HG03442 (cell line): ENCODE data around the gene LRCOL1.
"Not testable (repeated sequence)": the region's sequence is repeated elsewhere in the genome, so short reads cannot be mapped to it uniquely, and the experiment has no call there.

Source experiments
- ATAC-seq: cut with Tn5 transposase; IDR thresholded peaks from one replicate; pipeline ENCODE4 v1.9.1; 2021; ENCODE audit warnings: mild to moderate bottlenecking, moderate library complexity; ENCODE audit not compliant: unreplicated experiment

Gene LRCOL1

DNA sequence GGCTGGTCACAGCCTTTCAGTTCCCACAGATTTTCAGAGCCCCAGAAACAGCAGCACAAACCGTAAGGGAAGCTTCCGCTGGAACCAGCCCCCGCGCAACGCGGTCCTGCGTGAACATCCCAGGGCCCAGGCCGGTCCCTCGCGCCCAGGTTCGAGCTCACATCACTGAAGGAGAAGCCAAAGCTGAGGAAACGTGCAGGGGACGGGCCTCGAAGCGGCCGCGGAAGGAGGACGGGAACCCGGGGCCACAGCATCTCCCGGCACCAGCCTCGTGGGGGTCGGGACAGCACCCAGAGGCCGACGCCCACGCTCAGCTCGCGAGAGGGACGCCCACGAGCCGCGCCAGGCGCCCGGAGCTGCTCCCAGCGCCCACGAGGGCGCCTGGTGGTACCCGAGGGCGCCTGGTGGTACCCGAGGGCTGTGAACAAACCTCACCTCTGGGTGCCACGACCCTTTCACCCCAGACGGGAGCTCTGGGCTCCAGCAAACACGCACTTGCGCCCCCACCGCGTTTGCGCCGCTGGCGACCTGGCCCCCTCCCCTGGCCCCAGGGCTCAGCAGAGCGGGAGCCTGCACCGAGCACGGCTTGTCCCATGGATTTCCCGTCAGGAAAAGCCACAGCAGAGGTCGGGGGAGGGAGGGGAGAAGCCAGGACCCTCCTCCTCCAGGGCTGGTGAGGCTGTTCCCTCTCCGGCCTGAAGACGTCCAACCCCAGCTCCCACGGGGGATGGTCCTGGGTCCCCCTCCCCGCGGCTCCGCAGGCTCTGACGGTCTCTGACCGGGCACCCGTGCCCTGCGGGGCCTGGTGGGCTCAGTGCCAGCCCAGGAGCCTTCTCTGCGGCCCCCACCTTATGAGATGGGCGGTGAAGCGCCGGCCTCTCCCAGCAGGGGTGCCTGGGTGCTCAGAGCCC, 6.9 kb downstream of the LRCOL1 start:
- no peak for ATAC-seq

GRCh38 chr12:132602572-132603239, 7.7 kb downstream of the LRCOL1 start:
- no peak for ATAC-seq

GRCh38 chr12:132601171-132601883, 9.1 kb downstream of the LRCOL1 start:
- ATAC-seq = no peak

GRCh38 chr12:132600048-132601032, 10.0 kb downstream of the LRCOL1 start:
- no peak for ATAC-seq

GRCh38 chr12:132599502-132599901, 10.9 kb downstream of the LRCOL1 start:
- ATAC-seq = not testable (repeated sequence)

DNA sequence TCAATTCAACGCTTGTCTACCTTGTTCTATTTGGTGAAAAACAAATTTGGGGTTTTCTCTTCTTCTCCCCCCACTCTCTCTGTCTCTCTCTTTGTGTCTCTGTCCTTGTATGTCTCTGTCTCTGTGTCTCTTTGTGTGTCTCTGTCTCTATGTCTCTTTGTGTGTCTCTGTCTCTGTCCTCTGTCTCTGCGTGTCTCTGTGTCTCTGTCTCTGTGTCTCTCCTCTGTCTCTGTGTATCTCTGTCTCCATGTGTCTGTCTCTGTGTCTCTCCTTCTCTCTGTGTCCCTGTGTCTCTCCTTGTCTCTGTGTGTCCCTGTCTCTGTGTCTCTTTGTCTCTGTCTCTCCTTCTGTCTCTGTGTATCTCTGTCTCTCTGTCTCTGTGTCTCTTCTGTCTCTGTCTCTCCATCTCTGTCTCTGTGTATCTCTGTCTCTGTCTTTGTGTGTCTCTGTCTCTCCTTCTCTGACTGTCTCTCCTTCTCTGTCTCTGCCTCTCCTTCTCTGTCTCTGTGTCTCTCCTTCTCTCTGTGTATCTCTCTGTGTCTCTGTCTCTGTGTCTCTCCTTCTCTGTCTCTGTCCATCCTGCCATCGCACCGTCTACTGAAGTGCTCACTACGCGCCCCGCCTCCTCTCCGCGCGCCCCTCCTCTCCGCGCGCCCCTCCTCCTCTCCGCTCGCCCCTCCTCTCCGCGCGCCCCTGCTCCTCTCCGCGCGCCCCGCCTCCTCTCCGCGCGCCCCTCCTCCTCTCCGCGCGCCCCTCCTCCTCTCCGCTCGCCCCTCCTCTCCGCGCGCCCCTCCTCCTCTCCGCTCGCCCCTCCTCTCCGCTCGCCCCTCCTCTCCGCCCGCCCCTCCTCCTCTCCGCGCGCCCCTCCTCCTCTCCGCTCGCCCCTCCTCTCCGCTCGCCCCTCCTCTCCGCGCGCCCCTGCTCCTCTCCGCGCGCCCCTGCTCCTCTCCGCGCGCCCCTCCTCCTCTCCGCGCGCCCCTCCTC, 12.8 kb downstream of the LRCOL1 start:
- no peak for ATAC-seq

- no peak for ATAC-seq
Measured at GRCh38 chr12:132596016-132596415, 14.4 kb downstream of the LRCOL1 start.

DNA sequence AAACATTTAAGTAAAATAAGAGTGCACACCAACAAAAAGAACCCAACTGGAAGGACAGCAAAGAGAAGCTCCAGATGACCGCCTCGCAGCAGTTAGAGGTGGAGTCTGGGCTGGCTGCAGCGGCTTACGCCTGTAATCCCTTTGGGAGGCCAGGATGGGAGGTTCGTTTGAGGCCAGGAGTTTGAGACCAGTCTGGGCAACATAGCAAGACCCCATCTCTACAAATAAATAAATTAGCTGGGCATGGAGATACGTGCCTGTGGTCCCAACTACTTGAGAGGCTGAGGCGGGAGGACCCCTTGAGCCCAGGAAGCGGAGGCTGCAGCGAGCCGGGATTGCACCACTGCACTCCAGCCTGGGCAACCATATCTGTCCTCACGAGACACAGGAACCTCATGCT, 15.2 kb downstream of the LRCOL1 start:
- no peak for ATAC-seq

- no peak for ATAC-seq
Measured at GRCh38 chr12:132593938-132594358, 16.4 kb downstream of the LRCOL1 start.

DNA sequence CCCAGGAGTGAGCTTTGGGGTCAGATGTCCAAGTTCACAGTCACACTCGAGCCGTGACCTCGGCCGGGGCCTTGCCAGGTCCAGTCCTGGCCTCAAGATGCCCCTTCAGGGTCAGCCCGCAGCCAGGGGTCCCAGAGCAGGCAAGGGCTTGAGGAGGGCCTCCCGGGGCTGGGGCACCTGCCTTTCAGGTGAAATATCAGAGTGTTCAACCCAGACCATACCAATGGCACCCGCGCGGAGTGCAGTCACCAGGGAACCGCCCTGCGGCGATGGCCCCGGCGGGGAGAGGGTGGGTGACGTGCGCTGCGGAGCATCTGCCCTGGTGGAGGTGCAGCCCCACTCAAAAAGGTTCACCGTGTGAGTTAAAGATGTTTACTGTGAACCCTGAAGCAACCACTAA, 16.9 kb downstream of the LRCOL1 start:
- no peak for ATAC-seq

DNA sequence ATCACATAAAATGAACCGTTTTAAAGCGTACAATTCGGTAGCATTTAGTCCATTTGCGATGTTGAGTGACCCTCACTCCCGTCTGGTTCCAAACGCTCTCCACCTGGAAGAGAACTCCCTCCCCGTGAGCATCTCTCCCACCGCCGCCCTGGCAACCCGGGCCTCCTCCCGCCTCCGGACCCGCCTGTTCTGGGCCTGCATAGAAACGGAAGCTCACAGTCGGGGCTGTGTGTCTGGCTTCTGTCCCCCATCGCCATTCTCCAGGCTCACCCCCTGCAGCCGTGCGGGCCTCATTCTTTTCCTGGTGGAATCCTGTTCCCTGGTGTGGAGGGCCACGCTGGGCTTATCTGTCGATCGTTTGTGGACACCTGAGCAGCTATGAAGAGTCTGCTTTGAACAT, 17.3 kb downstream of the LRCOL1 start:
- ATAC-seq = no peak

GRCh38 chr12:132592282-132592970, 18.0 kb downstream of the LRCOL1 start:
- no peak for ATAC-seq

DNA sequence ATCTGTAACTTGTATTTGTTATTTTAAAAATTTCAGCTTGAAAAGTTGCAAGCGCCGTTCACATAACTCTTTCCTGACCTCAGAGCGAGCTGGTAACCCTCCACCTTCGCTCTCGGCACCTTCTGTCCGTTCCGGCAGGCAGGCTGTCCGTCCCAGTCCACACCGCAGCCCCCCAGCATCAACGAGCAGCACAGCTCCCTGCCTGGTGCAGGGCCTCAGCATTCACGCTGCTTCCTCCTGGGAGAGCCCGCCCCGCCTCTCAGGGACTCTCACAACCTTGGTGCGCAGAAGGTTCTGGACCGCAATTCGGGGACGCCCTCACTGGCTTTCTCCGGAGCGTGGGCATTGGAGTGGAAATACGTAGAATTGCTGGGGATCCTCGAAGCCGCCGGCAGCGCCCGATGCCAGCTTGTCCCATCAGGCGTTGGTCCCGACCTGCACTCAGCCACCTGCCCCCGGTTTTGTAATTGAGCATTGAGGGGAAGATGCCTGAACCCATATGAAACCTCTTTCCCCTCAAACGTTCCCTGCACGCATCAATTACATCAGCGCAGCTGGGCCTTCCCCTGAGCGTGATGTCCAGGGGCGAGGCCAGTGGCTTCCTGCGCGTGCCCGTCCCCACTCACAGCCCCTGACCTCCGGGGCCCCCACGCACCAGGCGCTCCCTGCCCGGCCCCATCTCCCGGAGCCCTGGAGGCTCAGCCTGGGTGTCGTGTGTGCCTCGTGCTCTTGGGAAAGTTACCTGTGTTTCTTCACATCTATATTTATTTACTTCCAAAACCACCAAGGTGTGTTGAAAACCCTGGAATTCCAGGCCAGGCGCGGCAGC, 19.1 kb downstream of the LRCOL1 start:
- no peak for ATAC-seq

GRCh38 chr12:132588821-132589669, 21.3 kb downstream of the LRCOL1 start:
- no peak for ATAC-seq

- no peak for ATAC-seq
Measured at GRCh38 chr12:132588319-132588718, 22.1 kb downstream of the LRCOL1 start.

DNA sequence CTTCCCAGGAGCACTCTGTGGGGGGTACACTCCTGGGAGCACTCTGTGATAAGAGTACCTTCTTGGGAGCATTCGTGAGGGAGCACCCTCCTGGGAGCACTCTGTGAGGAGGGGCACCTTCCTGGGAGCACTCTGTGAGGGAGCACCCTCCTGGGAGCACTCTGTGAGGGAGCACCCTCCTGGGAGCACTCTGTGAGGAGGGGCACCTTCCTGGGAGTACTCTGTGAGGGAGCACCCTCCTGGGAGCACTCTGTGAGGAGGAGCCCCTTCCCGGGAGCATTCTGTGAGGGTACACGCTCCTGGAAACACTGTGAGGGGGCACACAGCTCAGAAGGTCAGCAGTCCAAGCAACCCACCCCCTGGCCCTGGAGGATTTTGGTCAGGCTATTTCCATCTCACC, 22.6 kb downstream of the LRCOL1 start:
- no peak for ATAC-seq

DNA sequence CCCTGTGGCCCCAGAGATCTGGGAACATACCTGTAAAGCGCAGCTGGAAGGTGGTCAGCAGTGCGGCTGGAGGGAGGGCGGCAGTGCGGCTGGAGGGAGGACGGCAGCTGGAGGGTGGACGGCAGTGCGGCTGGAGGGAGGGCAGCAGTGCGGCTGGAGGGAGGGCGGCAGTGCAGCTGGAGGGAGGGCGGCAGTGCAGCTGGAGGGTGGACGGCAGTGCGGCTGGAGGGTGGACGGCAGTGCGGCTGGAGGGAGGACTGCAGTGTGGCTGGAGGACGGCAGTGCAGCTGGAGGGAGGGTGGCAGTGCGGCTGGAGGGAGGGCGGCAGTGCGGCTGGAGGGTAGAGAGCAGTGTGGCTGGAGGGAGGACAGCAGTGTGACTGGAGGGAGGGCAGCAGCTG, 23.5 kb downstream of the LRCOL1 start:
- ATAC-seq = no peak
